Measurements from ENCODE around the gene PLEKHN1.
A peak's percentile ranks its signal among the peaks of the same experiment; 100 is the strongest.

The PLEKHN1 gene

DNA sequence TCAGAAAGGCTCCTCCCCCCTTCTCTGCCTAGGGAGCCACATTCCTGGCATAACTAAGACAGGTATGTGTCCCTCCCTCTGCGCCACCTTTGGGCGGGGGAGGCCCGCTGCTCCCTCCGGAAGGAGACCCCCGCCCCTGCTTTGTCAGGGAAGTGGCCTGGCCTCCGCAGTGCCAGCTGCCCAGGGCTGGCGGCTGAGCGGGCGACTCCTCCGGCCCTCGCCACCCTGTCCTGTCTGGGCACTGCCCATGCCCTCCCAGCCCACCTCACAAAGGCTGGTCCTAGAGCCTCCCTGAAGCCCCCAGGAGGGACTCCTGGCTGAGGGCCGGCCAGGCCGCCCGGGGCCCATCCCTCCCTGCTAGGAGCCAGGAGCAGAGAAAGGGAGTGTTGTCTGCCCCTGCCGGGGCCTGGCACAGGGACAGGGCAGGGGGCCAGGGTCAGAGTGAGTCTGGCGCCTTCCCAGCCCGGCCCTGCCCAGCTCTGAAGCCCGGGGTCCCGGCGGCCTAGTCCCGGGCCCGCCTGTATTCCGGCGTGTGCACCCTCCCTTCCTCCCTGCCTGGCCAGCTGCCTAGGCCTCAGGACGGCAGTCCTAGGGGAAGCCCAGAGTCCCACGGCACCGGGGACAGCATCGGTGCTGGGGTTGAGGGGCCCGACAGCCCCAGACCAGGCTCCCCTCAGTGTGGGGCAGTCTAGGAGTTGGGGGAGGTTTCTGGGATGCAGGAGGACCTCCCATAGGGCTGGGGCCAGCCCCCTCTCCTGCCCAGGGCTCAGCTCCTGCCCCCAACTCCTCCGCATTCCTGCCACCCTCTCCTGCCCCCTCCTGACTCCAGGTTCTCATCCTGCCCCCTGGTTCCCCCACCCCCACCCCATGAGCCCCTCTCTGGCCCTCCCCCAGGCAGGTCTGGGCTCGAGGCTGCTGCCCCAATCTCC lies 58.8 kb downstream of the PLEKHN1 start (continued):
- no peak for TF ChIP-seq MZF1 (tag by site-specific recombination; IDR thresholded peaks at IDR 0.05; ENCODE audit: borderline replicate concordance)
- TF ChIP-seq ZNF114 (tag by site-specific recombination; IDR thresholded peaks at IDR 0.05) = no peak
- no peak for TF ChIP-seq MEIS1 (CRISPR knock-in tag; IDR thresholded peaks at IDR 0.05; ENCODE audit: borderline replicate concordance)
- TF ChIP-seq ZNF341 (tag by site-specific recombination; IDR thresholded peaks at IDR 0.05; ENCODE audit: low read depth) = no peak
- TF ChIP-seq, protein P1, sequence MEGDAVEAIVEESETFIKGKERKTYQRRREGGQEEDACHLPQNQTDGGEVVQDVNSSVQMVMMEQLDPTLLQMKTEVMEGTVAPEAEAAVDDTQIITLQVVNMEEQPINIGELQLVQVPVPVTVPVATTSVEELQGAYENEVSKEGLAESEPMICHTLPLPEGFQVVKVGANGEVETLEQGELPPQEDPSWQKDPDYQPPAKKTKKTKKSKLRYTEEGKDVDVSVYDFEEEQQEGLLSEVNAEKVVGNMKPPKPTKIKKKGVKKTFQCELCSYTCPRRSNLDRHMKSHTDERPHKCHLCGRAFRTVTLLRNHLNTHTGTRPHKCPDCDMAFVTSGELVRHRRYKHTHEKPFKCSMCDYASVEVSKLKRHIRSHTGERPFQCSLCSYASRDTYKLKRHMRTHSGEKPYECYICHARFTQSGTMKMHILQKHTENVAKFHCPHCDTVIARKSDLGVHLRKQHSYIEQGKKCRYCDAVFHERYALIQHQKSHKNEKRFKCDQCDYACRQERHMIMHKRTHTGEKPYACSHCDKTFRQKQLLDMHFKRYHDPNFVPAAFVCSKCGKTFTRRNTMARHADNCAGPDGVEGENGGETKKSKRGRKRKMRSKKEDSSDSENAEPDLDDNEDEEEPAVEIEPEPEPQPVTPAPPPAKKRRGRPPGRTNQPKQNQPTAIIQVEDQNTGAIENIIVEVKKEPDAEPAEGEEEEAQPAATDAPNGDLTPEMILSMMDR (tag by site-specific recombination; IDR thresholded peaks at IDR 0.05) = no peak
- TF ChIP-seq, protein P2, sequence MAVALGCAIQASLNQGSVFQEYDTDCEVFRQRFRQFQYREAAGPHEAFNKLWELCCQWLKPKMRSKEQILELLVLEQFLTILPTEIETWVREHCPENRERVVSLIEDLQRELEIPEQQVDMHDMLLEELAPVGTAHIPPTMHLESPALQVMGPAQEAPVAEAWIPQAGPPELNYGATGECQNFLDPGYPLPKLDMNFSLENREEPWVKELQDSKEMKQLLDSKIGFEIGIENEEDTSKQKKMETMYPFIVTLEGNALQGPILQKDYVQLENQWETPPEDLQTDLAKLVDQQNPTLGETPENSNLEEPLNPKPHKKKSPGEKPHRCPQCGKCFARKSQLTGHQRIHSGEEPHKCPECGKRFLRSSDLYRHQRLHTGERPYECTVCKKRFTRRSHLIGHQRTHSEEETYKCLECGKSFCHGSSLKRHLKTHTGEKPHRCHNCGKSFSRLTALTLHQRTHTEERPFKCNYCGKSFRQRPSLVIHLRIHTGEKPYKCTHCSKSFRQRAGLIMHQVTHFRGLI (tag by site-specific recombination; IDR thresholded peaks at IDR 0.05) = no peak
- TF ChIP-seq, protein P3, sequence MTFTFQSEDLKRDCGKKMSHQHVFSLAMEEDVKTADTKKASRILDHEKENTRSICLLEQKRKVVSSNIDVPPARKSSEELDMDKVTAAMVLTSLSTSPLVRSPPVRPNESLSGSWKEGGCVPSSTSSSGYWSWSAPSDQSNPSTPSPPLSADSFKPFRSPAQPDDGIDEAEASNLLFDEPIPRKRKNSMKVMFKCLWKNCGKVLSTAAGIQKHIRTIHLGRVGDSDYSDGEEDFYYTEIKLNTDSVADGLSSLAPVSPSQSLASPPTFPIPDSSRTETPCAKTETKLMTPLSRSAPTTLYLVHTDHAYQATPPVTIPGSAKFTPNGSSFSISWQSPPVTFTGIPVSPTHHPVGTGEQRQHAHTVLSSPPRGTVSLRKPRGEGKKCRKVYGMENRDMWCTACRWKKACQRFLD (tag by site-specific recombination; IDR thresholded peaks at IDR 0.05) = no peak
- TF ChIP-seq ZBTB7A (tag by site-specific recombination; IDR thresholded peaks at IDR 0.05; ENCODE audit: low read depth) = no peak
- TF ChIP-seq, protein P4, sequence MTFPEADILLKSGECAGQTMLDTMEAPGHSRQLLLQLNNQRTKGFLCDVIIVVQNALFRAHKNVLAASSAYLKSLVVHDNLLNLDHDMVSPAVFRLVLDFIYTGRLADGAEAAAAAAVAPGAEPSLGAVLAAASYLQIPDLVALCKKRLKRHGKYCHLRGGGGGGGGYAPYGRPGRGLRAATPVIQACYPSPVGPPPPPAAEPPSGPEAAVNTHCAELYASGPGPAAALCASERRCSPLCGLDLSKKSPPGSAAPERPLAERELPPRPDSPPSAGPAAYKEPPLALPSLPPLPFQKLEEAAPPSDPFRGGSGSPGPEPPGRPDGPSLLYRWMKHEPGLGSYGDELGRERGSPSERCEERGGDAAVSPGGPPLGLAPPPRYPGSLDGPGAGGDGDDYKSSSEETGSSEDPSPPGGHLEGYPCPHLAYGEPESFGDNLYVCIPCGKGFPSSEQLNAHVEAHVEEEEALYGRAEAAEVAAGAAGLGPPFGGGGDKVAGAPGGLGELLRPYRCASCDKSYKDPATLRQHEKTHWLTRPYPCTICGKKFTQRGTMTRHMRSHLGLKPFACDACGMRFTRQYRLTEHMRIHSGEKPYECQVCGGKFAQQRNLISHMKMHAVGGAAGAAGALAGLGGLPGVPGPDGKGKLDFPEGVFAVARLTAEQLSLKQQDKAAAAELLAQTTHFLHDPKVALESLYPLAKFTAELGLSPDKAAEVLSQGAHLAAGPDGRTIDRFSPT (tag by site-specific recombination; IDR thresholded peaks at IDR 0.05) = peak; percentile 74; the same call in 1 of the 2 replicates
- TF ChIP-seq HOXA7 (CRISPR knock-in tag; IDR thresholded peaks at IDR 0.05; ENCODE audit: borderline replicate concordance) = no peak
- 0 out of 2 replicates have a peak, but pooled peaks have one; percentile 38 for TF ChIP-seq ZNF76 (tag by site-specific recombination; IDR thresholded peaks at IDR 0.05; ENCODE audit: borderline replicate concordance, low read depth)
- TF ChIP-seq BCL11B (tag by site-specific recombination; IDR thresholded peaks at IDR 0.05; ENCODE audit: low read depth) = no peak
- TF ChIP-seq, protein P5, sequence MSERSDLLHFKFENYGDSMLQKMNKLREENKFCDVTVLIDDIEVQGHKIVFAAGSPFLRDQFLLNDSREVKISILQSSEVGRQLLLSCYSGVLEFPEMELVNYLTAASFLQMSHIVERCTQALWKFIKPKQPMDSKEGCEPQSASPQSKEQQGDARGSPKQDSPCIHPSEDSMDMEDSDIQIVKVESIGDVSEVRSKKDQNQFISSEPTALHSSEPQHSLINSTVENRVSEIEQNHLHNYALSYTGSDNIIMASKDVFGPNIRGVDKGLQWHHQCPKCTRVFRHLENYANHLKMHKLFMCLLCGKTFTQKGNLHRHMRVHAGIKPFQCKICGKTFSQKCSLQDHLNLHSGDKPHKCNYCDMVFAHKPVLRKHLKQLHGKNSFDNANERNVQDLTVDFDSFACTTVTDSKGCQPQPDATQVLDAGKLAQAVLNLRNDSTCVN (tag by site-specific recombination; optimal IDR thresholded peaks at IDR 0.05) = no peak
- TF ChIP-seq, protein P6, sequence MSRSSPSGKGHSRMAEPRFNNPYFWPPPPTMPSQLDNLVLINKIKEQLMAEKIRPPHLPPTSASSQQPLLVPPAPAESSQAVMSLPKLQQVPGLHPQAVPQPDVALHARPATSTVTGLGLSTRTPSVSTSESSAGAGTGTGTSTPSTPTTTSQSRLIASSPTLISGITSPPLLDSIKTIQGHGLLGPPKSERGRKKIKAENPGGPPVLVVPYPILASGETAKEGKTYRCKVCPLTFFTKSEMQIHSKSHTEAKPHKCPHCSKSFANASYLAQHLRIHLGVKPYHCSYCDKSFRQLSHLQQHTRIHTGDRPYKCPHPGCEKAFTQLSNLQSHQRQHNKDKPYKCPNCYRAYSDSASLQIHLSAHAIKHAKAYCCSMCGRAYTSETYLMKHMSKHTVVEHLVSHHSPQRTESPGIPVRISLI (tag by site-specific recombination; IDR thresholded peaks at IDR 0.05) = no peak
- no peak for TF ChIP-seq ZBTB8A (tag by site-specific recombination; IDR thresholded peaks at IDR 0.05)
- no peak for TF ChIP-seq ZBTB20 (tag by site-specific recombination; IDR thresholded peaks at IDR 0.05)
- no peak for TF ChIP-seq ZNF48 (tag by site-specific recombination; IDR thresholded peaks at IDR 0.05)
- no peak for TF ChIP-seq ZNF223 (tag by site-specific recombination; IDR thresholded peaks at IDR 0.05)
- peak; percentile 19; the same call in 1 of the 2 replicates for TF ChIP-seq KLF8 (tag by site-specific recombination; IDR thresholded peaks at IDR 0.05)
- no peak for TF ChIP-seq ZNF621 (tag by site-specific recombination; IDR thresholded peaks at IDR 0.05)
- TF ChIP-seq ZNF544 (tag by site-specific recombination; IDR thresholded peaks at IDR 0.05) = no peak
- peak; percentile 11; the same call in 1 of the 2 replicates for TF ChIP-seq WT1 (tag by site-specific recombination; IDR thresholded peaks at IDR 0.05)
- TF ChIP-seq ZNF521 (tag by site-specific recombination; IDR thresholded peaks at IDR 0.05) = no peak
- TF ChIP-seq KLF1 (tag by site-specific recombination; IDR thresholded peaks at IDR 0.05) = 0 out of 2 replicates have a peak, but pooled peaks have one; percentile 11
- TF ChIP-seq ZNF558 (tag by site-specific recombination; IDR thresholded peaks at IDR 0.05) = no peak
- peak; percentile 44 for TF ChIP-seq ZIC2 (tag by site-specific recombination; IDR thresholded peaks at IDR 0.05)
- no peak for TF ChIP-seq ZNF133 (tag by site-specific recombination; IDR thresholded peaks at IDR 0.05)
- TF ChIP-seq ZNF600 (tag by site-specific recombination; IDR thresholded peaks at IDR 0.05) = no peak
- TF ChIP-seq MYNN (tag by site-specific recombination; IDR thresholded peaks at IDR 0.05; ENCODE audit: borderline replicate concordance) = no peak
- TF ChIP-seq SP7 (tag by site-specific recombination; IDR thresholded peaks at IDR 0.05) = no peak
- TF ChIP-seq SP2 (tag by site-specific recombination; IDR thresholded peaks at IDR 0.05) = no peak

All from HEK293 (cell line).